Panc1 (cell line): Measurements from ENCODE around the gene ZNF319.

Experiments used
- POLR2AphosphoS5 ChIP-seq: IDR thresholded peaks from 2 replicates; pipeline ENCODE4 v1.6.1; 2012; ENCODE audit warnings: mild to moderate bottlenecking, low read depth, low read length, moderate library complexity
- SIN3A ChIP-seq: IDR thresholded peaks from 2 replicates; pipeline ENCODE4 v1.6.1; 2012; ENCODE audit warnings: low read depth, mild to moderate bottlenecking, low read length, moderate library complexity, borderline replicate concordance; ENCODE audit not compliant: insufficient read depth
- TF ChIP-seq, protein P1 (sequence below), 2 experiments: IDR thresholded peaks; 2 replicates each; pipeline ENCODE4 v1.6.1; 2011 to 2012; ENCODE audit warnings: low read depth in 2 of 2, control low read depth in 1 of 2, low read length in 1 of 2, mild to moderate bottlenecking in 1 of 2, moderate library complexity in 1 of 2; ENCODE audit not compliant: insufficient read depth in 1 of 2
- TF ChIP-seq, protein P2 (sequence below): fragments of 450-650 bp; IDR thresholded peaks from 2 replicates; pipeline ENCODE4 v1.5.1; 2017; ENCODE audit warnings: mild to moderate bottlenecking

DNA sequence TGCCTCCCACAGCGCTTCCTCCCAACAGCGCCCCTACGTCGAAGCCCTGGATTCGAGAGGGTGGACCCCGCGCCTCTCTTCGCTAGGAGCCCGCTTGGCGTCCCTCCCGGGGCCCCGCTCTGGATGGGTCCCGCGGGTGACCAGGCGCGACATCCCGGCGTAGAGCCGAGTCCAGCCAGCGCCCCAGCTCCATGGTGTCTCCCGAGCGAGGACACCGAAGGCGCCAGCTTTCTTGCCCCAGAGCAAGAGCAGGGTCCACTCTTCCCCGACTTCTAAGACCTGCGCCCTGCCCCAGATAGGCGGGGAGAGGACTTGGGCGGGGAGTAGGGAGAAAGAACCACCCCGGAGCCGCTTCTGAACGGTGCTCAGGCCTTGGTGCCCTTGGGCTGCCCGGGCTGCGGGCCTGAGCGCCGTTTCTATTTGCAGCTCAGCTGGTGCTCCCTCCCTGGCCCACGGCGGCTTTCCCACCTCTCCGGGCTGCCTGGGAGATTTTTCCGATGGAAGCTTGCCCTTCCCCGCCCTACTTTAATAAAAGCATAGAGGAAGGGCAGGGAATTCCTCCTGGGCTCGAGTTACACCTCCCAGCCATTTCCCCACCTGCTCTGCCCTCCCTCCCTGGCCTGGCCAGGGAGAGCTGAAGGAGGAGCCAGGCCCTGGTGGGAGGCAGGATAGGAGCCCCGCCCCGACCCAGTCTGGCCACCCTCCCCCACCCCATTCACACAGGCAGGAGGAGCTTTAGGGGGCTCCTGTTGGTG is 26.9 kb upstream of the ZNF319 start:
- TF ChIP-seq, protein P1, sequence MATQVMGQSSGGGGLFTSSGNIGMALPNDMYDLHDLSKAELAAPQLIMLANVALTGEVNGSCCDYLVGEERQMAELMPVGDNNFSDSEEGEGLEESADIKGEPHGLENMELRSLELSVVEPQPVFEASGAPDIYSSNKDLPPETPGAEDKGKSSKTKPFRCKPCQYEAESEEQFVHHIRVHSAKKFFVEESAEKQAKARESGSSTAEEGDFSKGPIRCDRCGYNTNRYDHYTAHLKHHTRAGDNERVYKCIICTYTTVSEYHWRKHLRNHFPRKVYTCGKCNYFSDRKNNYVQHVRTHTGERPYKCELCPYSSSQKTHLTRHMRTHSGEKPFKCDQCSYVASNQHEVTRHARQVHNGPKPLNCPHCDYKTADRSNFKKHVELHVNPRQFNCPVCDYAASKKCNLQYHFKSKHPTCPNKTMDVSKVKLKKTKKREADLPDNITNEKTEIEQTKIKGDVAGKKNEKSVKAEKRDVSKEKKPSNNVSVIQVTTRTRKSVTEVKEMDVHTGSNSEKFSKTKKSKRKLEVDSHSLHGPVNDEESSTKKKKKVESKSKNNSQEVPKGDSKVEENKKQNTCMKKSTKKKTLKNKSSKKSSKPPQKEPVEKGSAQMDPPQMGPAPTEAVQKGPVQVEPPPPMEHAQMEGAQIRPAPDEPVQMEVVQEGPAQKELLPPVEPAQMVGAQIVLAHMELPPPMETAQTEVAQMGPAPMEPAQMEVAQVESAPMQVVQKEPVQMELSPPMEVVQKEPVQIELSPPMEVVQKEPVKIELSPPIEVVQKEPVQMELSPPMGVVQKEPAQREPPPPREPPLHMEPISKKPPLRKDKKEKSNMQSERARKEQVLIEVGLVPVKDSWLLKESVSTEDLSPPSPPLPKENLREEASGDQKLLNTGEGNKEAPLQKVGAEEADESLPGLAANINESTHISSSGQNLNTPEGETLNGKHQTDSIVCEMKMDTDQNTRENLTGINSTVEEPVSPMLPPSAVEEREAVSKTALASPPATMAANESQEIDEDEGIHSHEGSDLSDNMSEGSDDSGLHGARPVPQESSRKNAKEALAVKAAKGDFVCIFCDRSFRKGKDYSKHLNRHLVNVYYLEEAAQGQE (IDR thresholded peaks at IDR 0.05; ENCODE audit: insufficient read depth in 1 of 2, low read depth in 2 of 2, low read length in 1 of 2) = no peak
- TF ChIP-seq, protein P2, sequence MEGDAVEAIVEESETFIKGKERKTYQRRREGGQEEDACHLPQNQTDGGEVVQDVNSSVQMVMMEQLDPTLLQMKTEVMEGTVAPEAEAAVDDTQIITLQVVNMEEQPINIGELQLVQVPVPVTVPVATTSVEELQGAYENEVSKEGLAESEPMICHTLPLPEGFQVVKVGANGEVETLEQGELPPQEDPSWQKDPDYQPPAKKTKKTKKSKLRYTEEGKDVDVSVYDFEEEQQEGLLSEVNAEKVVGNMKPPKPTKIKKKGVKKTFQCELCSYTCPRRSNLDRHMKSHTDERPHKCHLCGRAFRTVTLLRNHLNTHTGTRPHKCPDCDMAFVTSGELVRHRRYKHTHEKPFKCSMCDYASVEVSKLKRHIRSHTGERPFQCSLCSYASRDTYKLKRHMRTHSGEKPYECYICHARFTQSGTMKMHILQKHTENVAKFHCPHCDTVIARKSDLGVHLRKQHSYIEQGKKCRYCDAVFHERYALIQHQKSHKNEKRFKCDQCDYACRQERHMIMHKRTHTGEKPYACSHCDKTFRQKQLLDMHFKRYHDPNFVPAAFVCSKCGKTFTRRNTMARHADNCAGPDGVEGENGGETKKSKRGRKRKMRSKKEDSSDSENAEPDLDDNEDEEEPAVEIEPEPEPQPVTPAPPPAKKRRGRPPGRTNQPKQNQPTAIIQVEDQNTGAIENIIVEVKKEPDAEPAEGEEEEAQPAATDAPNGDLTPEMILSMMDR = no peak
- TF ChIP-seq SIN3A (no peak), POLR2AphosphoS5 (no peak)
